Right ventricle myocardium inferior (tissue), 1 donor: Measurements from ENCODE around the gene PWP2. TPM values are rescaled to one million over a fixed set of nuclear protein-coding genes. Genes with fewer than 3 reads are reported as not detected.
"Not testable (repeated sequence)": the region's sequence is repeated elsewhere in the genome, so short reads cannot be mapped to it uniquely, and the experiment has no call there.

Experiments
- ATAC-seq: fragments of 200-7000 bp; cut with Tn5 transposase; one replicate; pipeline ENCODE4 v1.9.1; 2020; ENCODE audit warnings: mild to moderate bottlenecking, moderate library complexity
- DNase-seq: peaks from one replicate; pipeline ENCODE4 v3.0.0; 2021; ENCODE audit errors: missing footprints
- intact Hi-C: fragments of 100-400 bp; cut with DNase I; formaldehyde crosslinking; loops from one replicate; pipeline ENCODE4 v1.11.0; 2022
- long read RNA-seq: library from polyadenylated mRNA; unstranded; transcript quantifications from one replicate; pipeline ENCODE4 v2.0.0, GENCODE V29; 2021
- total RNA-seq: library from RNA; stranded (reverse); fragmentation: NEBNext Ultra II Directional; extraction: Animal tissue kit (Norgen Biotek cat#: 25700); gene quantifications from one replicate; pipeline ENCODE4 v1.2.1, GENCODE V29; 2021
- donor health status: DM: no; HTN: yes; CAD: no; lungs with severe emphysema.

PWP2 gene
- total RNA-seq: 8.1 TPM
- long read RNA-seq, transcript PWP2-201 (21 exons, 3,297 nt): major isoform, 8 of 22 reads
- long read RNA-seq, partial matches to known transcripts: 10 of 22 reads
- long read RNA-seq, other reads (novel, unspliced or antisense): 4 of 22 reads

- DNase-seq, intact Hi-C loops: not testable (repeated sequence)
- peak; percentile 98 for ATAC-seq
Measured at GRCh38 chr21:44107026-44107501, at the start of gene PWP2. Gene PWP2 (plus strand): TSS chr21:44107399. CDS start chr21:44107417, 18 bp downstream.

GRCh38 chr21:44057960-44058651 lies 49.1 kb upstream of the PWP2 start:
- intact Hi-C loops: no loop called here
- ATAC-seq (no peak), DNase-seq (no peak)

- no peak for ATAC-seq
- intact Hi-C loops: no loop called here
- no peak for DNase-seq
Measured at GRCh38 chr21:44058652-44058964, 48.6 kb upstream of the PWP2 start.

- intact Hi-C loops: no loop called here
- ATAC-seq: no peak
Measured at GRCh38 chr21:44058981-44059380, 48.2 kb upstream of the PWP2 start.

GRCh38 chr21:44059710-44060109 lies 47.5 kb upstream of the PWP2 start:
- intact Hi-C loops: no loop called here
- DNase-seq: no peak
- no peak for ATAC-seq

More at GRCh38 chr21:44058981-44059380, 48.2 kb upstream of the PWP2 start:
- DNase-seq: no peak

GRCh38 chr21:44062380-44062779 lies 44.8 kb upstream of the PWP2 start:
- intact Hi-C loops: no loop called here
- DNase-seq (no peak), ATAC-seq (no peak)

GRCh38 chr21:44063151-44063912 lies 43.9 kb upstream of the PWP2 start:
- intact Hi-C loops: no loop called here
- DNase-seq: no peak
- no peak for ATAC-seq

- DNase-seq (no peak), ATAC-seq (no peak)
- intact Hi-C loops: no loop called here
Measured at GRCh38 chr21:44064852-44065403, 42.3 kb upstream of the PWP2 start.

- ATAC-seq (no peak), DNase-seq (no peak)
- intact Hi-C loops: no loop called here
Measured at GRCh38 chr21:44065428-44065827, 41.8 kb upstream of the PWP2 start.

- DNase-seq: no peak
- ATAC-seq: no peak
- intact Hi-C loops: no loop called here
Measured at GRCh38 chr21:44066116-44066515, 41.1 kb upstream of the PWP2 start.

GRCh38 chr21:44067011-44067839 lies 40.0 kb upstream of the PWP2 start:
- no peak for ATAC-seq
- no peak for DNase-seq
- intact Hi-C loops: no loop called here

- DNase-seq (no peak), ATAC-seq (no peak)
- intact Hi-C loops: no loop called here
Measured at GRCh38 chr21:44070391-44070790, 36.8 kb upstream of the PWP2 start.

- DNase-seq: no peak
Measured at GRCh38 chr21:44071359-44072104, 35.7 kb upstream of the PWP2 start.

GRCh38 chr21:44072111-44072510 lies 35.1 kb upstream of the PWP2 start:
- ATAC-seq: no peak
- intact Hi-C loops: no loop called here

More at GRCh38 chr21:44071359-44072104, 35.7 kb upstream of the PWP2 start:
- intact Hi-C loops: no loop called here
- no peak for ATAC-seq

GRCh38 chr21:44074315-44074958 lies 32.8 kb upstream of the PWP2 start:
- ATAC-seq (no peak), DNase-seq (no peak)
- intact Hi-C loops: no loop called here

More at GRCh38 chr21:44072111-44072510, 35.1 kb upstream of the PWP2 start:
- no peak for DNase-seq

GRCh38 chr21:44076316-44076715 lies 30.9 kb upstream of the PWP2 start:
- intact Hi-C loops: no loop called here
- ATAC-seq (no peak), DNase-seq (no peak)

- intact Hi-C loops: no loop called here
- DNase-seq (no peak), ATAC-seq (no peak)
Measured at GRCh38 chr21:44078411-44078981, 28.7 kb upstream of the PWP2 start.
